K562 (cell line): ENCODE results near the gene HACL1. TPM values are rescaled to one million over a fixed set of nuclear protein-coding genes. Genes with fewer than 3 reads are reported as not detected.

Experiments used
- AFF1 ChIP-seq, 2 experiments: fragments of 450-650 bp; IDR thresholded peaks; 2 replicates each; pipeline ENCODE4 v1.6.1; 2018; ENCODE audit warnings: mild to moderate bottlenecking in 2 of 2, low read depth in 1 of 2; ENCODE audit not compliant: partially characterized antibody in 2 of 2
- BCLAF1 ChIP-seq, 2 experiments: fragments of 450-650 bp in 1 of 2; IDR thresholded peaks; 2 replicates each; pipeline ENCODE4 v1.6.1; 2011 to 2017; ENCODE audit warnings: low read depth in 2 of 2, antibody characterized with exemption in 1 of 2, borderline replicate concordance in 1 of 2, low read length in 1 of 2, mild to moderate bottlenecking in 1 of 2, mixed read lengths in 1 of 2; ENCODE audit not compliant: control insufficient read depth in 1 of 2
- CEBPB ChIP-seq: fragments of 450-650 bp; IDR thresholded peaks from 2 replicates; pipeline ENCODE4 v1.6.1; 2016; ENCODE audit warnings: missing genetic modification characterization, missing compliant biosample characterization
- DACH1 ChIP-seq: fragments of 450-650 bp; IDR thresholded peaks from 2 replicates; pipeline ENCODE4 v1.6.1; 2018; ENCODE audit not compliant: partially characterized antibody
- ETS1 ChIP-seq: conservative IDR thresholded peaks from 2 replicates; pipeline ENCODE4 v1.6.1; 2011; ENCODE audit warnings: low read depth, mild to moderate bottlenecking, low read length; ENCODE audit not compliant: control insufficient read depth
- HMBOX1 ChIP-seq: sonication (generic); IDR thresholded peaks from 2 replicates; pipeline ENCODE4 v1.6.1; 2016
- MED1 ChIP-seq: sonication (generic); formaldehyde crosslinking; IDR thresholded peaks from 2 replicates; pipeline ENCODE4 v1.8.1; 2023; ENCODE audit warnings: missing genetic modification reagents, borderline replicate concordance
- PCBP1 ChIP-seq: fragments of 200-400 bp; formaldehyde crosslinking; IDR thresholded peaks from 2 replicates; pipeline ENCODE4 v1.6.1; 2018; ENCODE audit warnings: mild to moderate bottlenecking, low read depth, low read length; ENCODE audit not compliant: poor library complexity, severe bottlenecking
- RCOR1 ChIP-seq, 2 experiments: IDR thresholded peaks; 2 replicates each; pipeline ENCODE4 v1.6.1; 2012; ENCODE audit warnings: low read depth in 2 of 2, low read length in 2 of 2, borderline replicate concordance in 1 of 2, improper control_type of control experiment in 1 of 2
- RHOXF2B ChIP-seq: fragments of 250-450 bp; sonication (Bioruptor Pico); conservative IDR thresholded peaks from 2 replicates; pipeline ENCODE4 v1.5.1; 2021
- TAF15 ChIP-seq: fragments of 200-400 bp; formaldehyde crosslinking; IDR thresholded peaks from 2 replicates; pipeline ENCODE4 v1.6.1; 2017; ENCODE audit warnings: mild to moderate bottlenecking, low read depth, low read length, moderate library complexity
- TFAP4 ChIP-seq: sonication (generic); formaldehyde crosslinking; IDR thresholded peaks from 2 replicates; pipeline ENCODE4 v1.8.0; 2022; ENCODE audit warnings: missing genetic modification reagents, mild to moderate bottlenecking, moderate library complexity, borderline replicate concordance
- WHSC1 ChIP-seq: IDR thresholded peaks from one replicate; pipeline ENCODE4 v1.6.1; 2012; ENCODE audit warnings: low read length, control low read depth, inconsistent platforms
- polyA plus RNA-seq, 8 experiments: library from polyadenylated mRNA; depleted of rRNA in 4 of 8; stranded (reverse) in 5 of 8; unstranded in 3 of 8; fragments of >200 nt; fragmentation: Nextera tagmentation in 2 of 8; fragmentation: Illumina TruSeq in 1 of 8; extraction: Ambion mirVana in 2 of 8; extraction: Trizol in 1 of 8; gene quantifications; 2 replicates each; pipeline versions ENCODE4 v1.2.1 to v1.2.3, GENCODE V29; 2011 to 2014; ENCODE audit warnings: inconsistent platforms in 1 of 8, missing spikeins in 1 of 8
- total RNA-seq, 7 experiments: library from RNA; depleted of rRNA in 6 of 7; stranded (reverse); fragments of >200 nt in 6 of 7; fragmentation: Illumina TruSeq in 2 of 7; extraction: Trizol in 2 of 7; gene quantifications; 2 replicates each; pipeline versions ENCODE4 v1.2.1 to v1.2.3, GENCODE V29; 2011 to 2021; ENCODE audit warnings: low replicate concordance in 1 of 7
- TF ChIP-seq, protein P1 (sequence below): sonication (generic); formaldehyde crosslinking; IDR thresholded peaks from 2 replicates; pipeline ENCODE4 v1.8.0; 2022; ENCODE audit warnings: missing genetic modification reagents, mild to moderate bottlenecking, borderline replicate concordance

HACL1 gene
- total and polyA plus RNA-seq, 9 of the 15 experiments (the other 6 are each of a cell fraction or from before 2014, with no cell fraction given), result 18.9 to 61.5 (median 30.5) TPM

DNA sequence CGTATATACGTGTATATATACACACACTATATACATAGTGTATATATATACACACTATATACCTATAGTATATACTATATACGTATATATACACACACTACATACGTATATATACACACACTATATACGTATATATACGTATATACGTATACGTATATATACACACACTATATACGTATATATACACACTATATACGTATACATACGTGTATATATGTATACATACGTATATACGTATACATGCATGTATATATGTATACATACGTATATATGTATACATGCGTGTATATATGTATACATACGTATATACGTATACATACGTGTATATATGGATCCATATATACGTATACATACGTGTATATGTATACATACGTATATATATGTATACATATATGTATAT lies 9.4 kb downstream of the HACL1 start (continued):
- TF ChIP-seq AFF1 (IDR thresholded peaks at IDR 0.05; ENCODE audit: low read depth in 1 of 2, partially characterized antibody in 2 of 2), result no peak
- TF ChIP-seq BCLAF1 (IDR thresholded peaks at IDR 0.05; ENCODE audit: borderline replicate concordance in 1 of 2, control insufficient read depth in 1 of 2, low read depth in 2 of 2, low read length in 1 of 2), result no peak
- TF ChIP-seq PCBP1, result no peak
- no peak for TF ChIP-seq ETS1
- peak; percentile 93 for TF ChIP-seq RHOXF2B (CRISPR knock-in tag)
- TF ChIP-seq CEBPB (tag), result no peak
- no peak for TF ChIP-seq WHSC1
- no peak for TF ChIP-seq RCOR1 (IDR thresholded peaks at IDR 0.05; ENCODE audit: borderline replicate concordance in 1 of 2, low read depth in 2 of 2, low read length in 2 of 2)
- no peak for TF ChIP-seq HMBOX1
- TF ChIP-seq MED1 (CRISPR knock-in tag), result no peak
- TF ChIP-seq DACH1, result no peak
- TF ChIP-seq TFAP4 (CRISPR knock-in tag), result no peak
- TF ChIP-seq, protein P1, sequence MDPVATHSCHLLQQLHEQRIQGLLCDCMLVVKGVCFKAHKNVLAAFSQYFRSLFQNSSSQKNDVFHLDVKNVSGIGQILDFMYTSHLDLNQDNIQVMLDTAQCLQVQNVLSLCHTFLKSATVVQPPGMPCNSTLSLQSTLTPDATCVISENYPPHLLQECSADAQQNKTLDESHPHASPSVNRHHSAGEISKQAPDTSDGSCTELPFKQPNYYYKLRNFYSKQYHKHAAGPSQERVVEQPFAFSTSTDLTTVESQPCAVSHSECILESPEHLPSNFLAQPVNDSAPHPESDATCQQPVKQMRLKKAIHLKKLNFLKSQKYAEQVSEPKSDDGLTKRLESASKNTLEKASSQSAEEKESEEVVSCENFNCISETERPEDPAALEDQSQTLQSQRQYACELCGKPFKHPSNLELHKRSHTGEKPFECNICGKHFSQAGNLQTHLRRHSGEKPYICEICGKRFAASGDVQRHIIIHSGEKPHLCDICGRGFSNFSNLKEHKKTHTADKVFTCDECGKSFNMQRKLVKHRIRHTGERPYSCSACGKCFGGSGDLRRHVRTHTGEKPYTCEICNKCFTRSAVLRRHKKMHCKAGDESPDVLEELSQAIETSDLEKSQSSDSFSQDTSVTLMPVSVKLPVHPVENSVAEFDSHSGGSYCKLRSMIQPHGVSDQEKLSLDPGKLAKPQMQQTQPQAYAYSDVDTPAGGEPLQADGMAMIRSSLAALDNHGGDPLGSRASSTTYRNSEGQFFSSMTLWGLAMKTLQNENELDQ (CRISPR knock-in tag), result no peak
- no peak for TF ChIP-seq TAF15
